ENCODE results near the gene CAMKK1.
A peak's percentile ranks its signal among the peaks of the same experiment; 100 is the strongest.

Gene CAMKK1

DNA sequence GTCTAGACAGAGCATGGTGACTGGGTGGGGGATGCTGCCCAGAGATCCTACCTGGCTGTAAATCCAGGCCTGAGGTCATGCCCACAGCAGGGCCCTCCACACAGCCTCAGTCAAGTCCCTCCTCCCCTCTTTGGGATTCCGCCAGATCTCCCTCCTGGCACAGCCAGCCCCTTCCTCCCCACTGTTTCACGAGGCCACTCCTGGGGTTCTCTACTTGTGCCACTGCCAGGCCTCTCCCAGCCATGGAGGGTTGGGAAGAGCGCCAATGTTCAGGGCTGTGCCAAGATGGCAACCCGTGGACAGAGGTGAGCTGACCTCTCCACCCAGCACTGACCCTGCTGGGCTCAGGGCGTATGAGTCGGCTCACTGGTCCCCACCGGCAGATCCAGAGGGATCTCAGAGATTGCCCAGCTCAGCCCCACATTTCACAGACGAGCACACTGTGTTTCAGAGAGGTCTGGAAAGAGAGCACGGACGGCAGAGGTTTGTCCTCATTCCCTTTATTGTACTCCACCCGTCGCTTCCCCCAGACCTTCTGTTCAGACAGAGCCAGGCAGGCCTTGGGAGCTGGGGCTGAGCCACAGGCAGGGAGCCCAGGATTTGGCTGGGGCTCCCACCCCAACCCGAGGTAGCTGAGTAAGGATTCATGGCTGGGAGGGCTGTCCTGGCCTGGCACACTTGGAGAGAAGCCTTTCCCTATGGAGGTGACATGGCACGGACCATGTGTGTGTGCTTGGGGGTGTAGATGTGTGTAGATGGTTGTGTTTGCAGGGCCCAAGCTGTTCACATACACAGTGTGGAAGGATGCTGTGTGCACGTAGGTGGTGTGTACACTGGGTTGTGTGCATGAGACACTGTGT, 3.5 kb upstream of the CAMKK1 start:
- Histone ChIP-seq H3K36me3 (replicated peaks) (no peaks in the 10 kb centered on the region), H3K27me3 (ENCODE audit: low read depth) (no peaks in the 10 kb centered on the region), H3K4me1 (peaks cover 9% of the 10 kb centered on the region), H3K9me3 (no peaks in the 10 kb centered on the region), H3K4me3 (no peak overlapping the region)
- DNase-seq (ENCODE audit: low spot score in 2 of 2): no peak
- in situ Hi-C loops (cut with MboI; ENCODE audit: low sequenced_read_pairs): no loop called here

GRCh38 chr17:3895354-3895753, 2.5 kb upstream of the CAMKK1 start:
- Histone ChIP-seq H3K36me3 (replicated peaks) (no peaks in the 10 kb centered on the region), H3K4me1 (peaks cover 9% of the 10 kb centered on the region), H3K27me3 (ENCODE audit: low read depth) (no peaks in the 10 kb centered on the region), H3K9me3 (no peaks in the 10 kb centered on the region), H3K4me3 (no peak overlapping the region)
- in situ Hi-C loops (cut with MboI; ENCODE audit: low sequenced_read_pairs): no loop called here
- no peak for DNase-seq (ENCODE audit: low spot score in 2 of 2)

DNA sequence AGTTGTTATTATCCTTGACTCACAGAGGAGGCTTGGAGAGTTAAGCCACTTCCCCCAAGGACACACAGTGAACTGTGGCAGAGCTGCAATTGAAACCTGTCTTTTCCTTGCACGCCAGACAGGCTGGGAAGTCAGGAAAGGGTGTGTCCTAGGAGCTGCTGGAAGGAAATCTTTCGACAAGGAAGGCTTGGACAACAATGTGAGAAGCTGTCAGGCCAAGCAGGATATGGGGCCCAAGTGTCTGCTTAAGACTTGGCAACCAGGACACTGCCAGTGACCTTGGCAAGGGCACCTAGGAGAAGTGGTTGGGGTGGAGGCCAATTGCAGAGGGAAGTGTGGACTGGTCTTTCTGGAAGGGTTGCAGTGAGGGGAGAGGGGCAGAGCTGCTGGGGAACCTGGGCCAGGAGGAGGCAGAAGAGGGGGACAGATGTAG, 2.1 kb upstream of the CAMKK1 start:
- Histone ChIP-seq H3K9me3 (no peaks in the 10 kb centered on the region), H3K27me3 (ENCODE audit: low read depth) (no peaks in the 10 kb centered on the region), H3K36me3 (replicated peaks) (no peaks in the 10 kb centered on the region), H3K4me3 (no peak overlapping the region), H3K4me1 (peaks cover 9% of the 10 kb centered on the region)
- in situ Hi-C loops (cut with MboI; ENCODE audit: low sequenced_read_pairs): no loop called here
- no peak for DNase-seq (ENCODE audit: low spot score in 2 of 2)

DNA sequence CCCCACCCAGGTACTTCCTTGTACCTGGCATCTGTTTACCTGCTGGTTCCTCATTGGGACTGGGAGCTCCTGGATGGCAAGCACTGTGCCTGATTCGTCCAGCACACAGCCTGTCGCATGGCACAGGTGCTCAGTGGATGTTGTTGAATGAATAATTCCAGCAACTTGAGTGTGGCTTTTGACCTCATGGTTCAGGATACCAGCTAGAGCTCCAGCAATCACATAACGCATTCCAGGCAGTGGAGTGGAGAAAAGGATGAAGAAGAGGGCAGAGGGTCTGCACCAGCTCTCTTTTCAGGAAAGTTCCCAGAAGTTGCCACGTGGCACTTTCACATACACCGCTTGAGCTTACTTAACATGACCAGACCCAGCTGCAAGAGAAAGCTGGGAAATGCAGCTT, 1.3 kb upstream of the CAMKK1 start:
- H3K9me3 ChIP-seq: no peaks in the 10 kb centered on the region
- DNase-seq (ENCODE audit: low spot score in 2 of 2): no peak
- no peaks in the 10 kb centered on the region for H3K36me3 ChIP-seq (replicated peaks)
- H3K4me1 ChIP-seq: peaks cover 9% of the 10 kb centered on the region
- in situ Hi-C loops (cut with MboI; ENCODE audit: low sequenced_read_pairs): no loop called here
- no peaks in the 10 kb centered on the region for H3K27me3 ChIP-seq (ENCODE audit: low read depth)
- no peak overlapping the region for H3K4me3 ChIP-seq

DNA sequence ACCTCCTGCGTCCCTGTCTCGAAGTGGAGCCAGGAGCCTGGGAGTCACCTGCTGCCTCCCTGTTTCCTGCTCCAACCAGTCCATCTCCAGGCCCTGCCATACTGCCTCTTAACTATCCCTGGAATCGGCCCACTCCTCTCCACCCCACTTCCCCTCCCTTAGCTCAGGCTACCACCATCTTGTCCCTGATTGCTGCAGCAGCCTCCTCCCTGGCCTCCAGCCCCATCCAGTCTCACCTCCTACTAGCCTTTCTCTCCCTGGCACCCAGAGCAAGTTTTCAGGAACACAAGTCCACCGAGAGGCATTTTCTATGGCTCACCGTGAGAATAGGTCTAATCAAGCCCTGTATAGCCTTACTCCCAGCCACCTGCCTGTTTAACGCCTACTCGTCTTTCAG, 865 bp upstream of the CAMKK1 start:
- Histone ChIP-seq H3K9me3 (no peaks in the 10 kb centered on the region), H3K4me3 (peak overlapping the region; percentile 46), H3K36me3 (replicated peaks) (no peaks in the 10 kb centered on the region), H3K4me1 (peaks cover 9% of the 10 kb centered on the region), H3K27me3 (ENCODE audit: low read depth) (no peaks in the 10 kb centered on the region)
- in situ Hi-C loops (cut with MboI; ENCODE audit: low sequenced_read_pairs): no loop called here
- DNase-seq (ENCODE audit: low spot score in 2 of 2): no peak

GRCh38 chr17:3892095-3892998, 506 bp downstream of the CAMKK1 start:
- peak overlapping the region; percentile 63 for H3K4me3 ChIP-seq
- DNase-seq (ENCODE audit: low spot score in 2 of 2): peak; percentile 14 to 72
- in situ Hi-C loops (cut with MboI; ENCODE audit: low sequenced_read_pairs): no loop called here
- no peaks in the 10 kb centered on the region for H3K27me3 ChIP-seq (ENCODE audit: low read depth)
- H3K9me3 ChIP-seq: no peaks in the 10 kb centered on the region
- peaks cover 9% of the 10 kb centered on the region for H3K4me1 ChIP-seq
- H3K36me3 ChIP-seq (replicated peaks): no peaks in the 10 kb centered on the region

GRCh38 chr17:3891626-3892094, 1.2 kb downstream of the CAMKK1 start:
- peaks cover 9% of the 10 kb centered on the region for H3K4me1 ChIP-seq
- H3K36me3 ChIP-seq (replicated peaks): no peaks in the 10 kb centered on the region
- peak in 1 of 2 experiments; percentile 8 for DNase-seq (ENCODE audit: low spot score in 2 of 2)
- H3K9me3 ChIP-seq: no peaks in the 10 kb centered on the region
- H3K27me3 ChIP-seq (ENCODE audit: low read depth): no peaks in the 10 kb centered on the region
- H3K4me3 ChIP-seq: peak overlapping the region; percentile 63
- in situ Hi-C loops (cut with MboI; ENCODE audit: low sequenced_read_pairs): no loop called here

GRCh38 chr17:3890878-3891219, 2.0 kb downstream of the CAMKK1 start:
- Histone ChIP-seq H3K4me3 (no peak overlapping the region), H3K4me1 (peaks cover 9% of the 10 kb centered on the region)
- no peak for DNase-seq (ENCODE audit: low spot score in 2 of 2)

DNA sequence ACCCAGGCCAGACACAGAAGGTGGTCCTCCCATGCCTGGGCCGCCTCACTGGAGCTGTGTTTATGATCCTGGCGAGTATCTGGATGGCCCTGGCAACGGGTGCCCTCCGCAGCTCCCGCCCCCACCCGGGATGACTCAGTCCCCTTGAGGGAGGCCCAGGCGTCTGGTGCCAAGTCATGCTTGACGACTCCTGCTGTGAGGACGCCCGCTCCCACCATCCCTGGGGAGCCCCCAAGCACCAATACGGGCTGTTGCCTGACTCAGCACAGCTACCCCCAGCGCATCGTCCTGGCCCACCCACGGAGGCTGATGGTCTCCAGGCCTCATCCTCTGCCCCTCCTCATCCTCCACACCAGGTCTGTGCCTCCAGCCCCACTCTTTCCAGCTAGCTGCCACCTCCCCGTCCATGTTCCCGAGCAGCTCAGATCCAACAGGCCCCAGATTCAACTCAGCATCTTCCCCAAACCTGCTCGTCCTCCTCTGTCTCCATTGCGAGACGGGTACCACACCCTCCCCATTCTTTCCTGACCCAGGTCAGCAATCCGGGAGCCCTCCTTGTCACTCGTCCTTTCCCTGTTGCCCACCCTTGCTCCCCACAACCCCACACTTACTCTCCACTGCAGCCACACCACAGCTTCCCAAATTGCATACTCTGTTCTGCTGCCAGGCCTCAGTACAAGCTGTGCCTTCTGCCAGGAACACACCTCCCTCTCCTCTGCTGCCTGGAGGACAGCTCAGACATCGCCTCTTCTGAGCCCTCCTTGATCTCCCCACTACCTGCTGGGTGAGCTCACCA, 2.6 kb downstream of the CAMKK1 start:
- Histone ChIP-seq H3K4me1 (peaks cover 9% of the 10 kb centered on the region), H3K4me3 (no peak overlapping the region)
- DNase-seq (ENCODE audit: low spot score in 2 of 2): no peak

More at GRCh38 chr17:3890878-3891219, 2.0 kb downstream of the CAMKK1 start:
- H3K36me3 ChIP-seq (replicated peaks): no peaks in the 10 kb centered on the region
- no peaks in the 10 kb centered on the region for H3K27me3 ChIP-seq (ENCODE audit: low read depth)
- in situ Hi-C loops (cut with MboI; ENCODE audit: low sequenced_read_pairs): no loop called here
- no peaks in the 10 kb centered on the region for H3K9me3 ChIP-seq

GRCh38 chr17:3889325-3890012, 3.4 kb downstream of the CAMKK1 start:
- H3K4me1 ChIP-seq: peaks cover 9% of the 10 kb centered on the region
- DNase-seq (ENCODE audit: low spot score in 2 of 2): no peak
- in situ Hi-C loops (cut with MboI; ENCODE audit: low sequenced_read_pairs): no loop called here
- H3K4me3 ChIP-seq: no peak overlapping the region
- H3K36me3 ChIP-seq (replicated peaks): no peaks in the 10 kb centered on the region
- no peaks in the 10 kb centered on the region for H3K27me3 ChIP-seq (ENCODE audit: low read depth)
- no peaks in the 10 kb centered on the region for H3K9me3 ChIP-seq

More for the DNA sequence above, 2.6 kb downstream of the CAMKK1 start:
- no peaks in the 10 kb centered on the region for H3K27me3 ChIP-seq (ENCODE audit: low read depth)
- in situ Hi-C loops (cut with MboI; ENCODE audit: low sequenced_read_pairs): no loop called here
- H3K9me3 ChIP-seq: no peaks in the 10 kb centered on the region
- H3K36me3 ChIP-seq (replicated peaks): no peaks in the 10 kb centered on the region

DNA sequence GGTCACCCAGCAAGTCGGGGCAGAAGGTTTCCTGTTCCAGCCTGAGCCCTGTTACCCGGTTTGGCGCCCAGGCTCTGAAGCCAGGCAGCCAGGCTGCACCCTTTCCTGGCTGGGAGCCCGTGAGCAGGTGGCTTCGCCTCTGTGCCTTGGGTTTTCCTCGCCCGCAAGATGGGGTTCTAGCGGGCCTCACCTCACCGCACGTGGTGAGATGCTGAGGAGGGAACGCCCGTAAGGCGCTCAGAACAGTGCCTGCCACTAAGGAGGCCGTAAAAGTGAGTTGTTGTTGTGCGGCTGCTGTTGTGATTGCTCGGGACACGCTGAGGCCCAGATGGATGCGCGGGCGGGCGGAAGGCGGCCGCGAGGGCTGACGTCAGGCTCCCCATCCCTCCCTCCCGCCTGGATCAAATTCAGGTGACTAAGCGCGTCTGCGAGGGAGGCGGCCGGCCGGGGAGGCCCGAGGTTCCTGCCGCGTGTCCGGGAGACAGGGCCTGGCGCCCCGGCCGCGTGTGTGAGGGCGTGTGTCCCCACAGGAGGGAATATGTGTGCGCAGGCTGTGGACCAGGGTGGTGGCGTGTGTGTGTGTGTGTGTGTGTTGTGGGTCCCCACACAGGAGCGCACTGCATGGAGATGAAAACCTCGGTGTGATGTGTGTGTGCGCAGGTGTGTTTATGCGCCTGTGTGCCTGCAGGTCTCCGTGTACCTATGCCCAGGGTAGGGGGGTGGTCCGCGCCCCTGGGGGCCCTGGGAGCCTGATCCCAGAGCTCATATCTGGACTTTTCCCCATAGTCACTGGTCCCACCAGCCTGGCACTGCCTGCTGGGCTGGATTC, 4.3 kb downstream of the CAMKK1 start:
- no peaks in the 10 kb centered on the region for H3K27me3 ChIP-seq (ENCODE audit: low read depth)
- no peak overlapping the region for H3K4me3 ChIP-seq
- no peak for DNase-seq (ENCODE audit: low spot score in 2 of 2)
- H3K36me3 ChIP-seq (replicated peaks): no peaks in the 10 kb centered on the region
- in situ Hi-C loops (cut with MboI; ENCODE audit: low sequenced_read_pairs): no loop called here
- H3K4me1 ChIP-seq: peaks cover 8% of the 10 kb centered on the region
- H3K9me3 ChIP-seq: no peaks in the 10 kb centered on the region

- Histone ChIP-seq H3K36me3 (replicated peaks) (no peaks in the 10 kb centered on the region), H3K4me1 (peaks cover 4% of the 10 kb centered on the region; the same call in 1 of the 2 replicates), H3K4me3 (no peak overlapping the region), H3K9me3 (no peaks in the 10 kb centered on the region), H3K27me3 (ENCODE audit: low read depth) (no peaks in the 10 kb centered on the region)
- no peak for DNase-seq (ENCODE audit: low spot score in 2 of 2)
- in situ Hi-C loops (cut with MboI; ENCODE audit: low sequenced_read_pairs): no loop called here
Observed at GRCh38 chr17:3887804-3888203, 5.0 kb downstream of the CAMKK1 start.

Measured in HAP-1 (cell line).